Activated CD8-positive, alpha-beta T cell treated with anti-CD3 and anti-CD28 coated beads for 36 hours (primary cell): ENCODE results near the gene PRR15L. TPM values are rescaled to one million over a fixed set of nuclear protein-coding genes. Genes with fewer than 3 reads are reported as not detected.

Source experiments
- ATAC-seq: fragments of 200-7000 bp; cut with Tn5 transposase; one replicate; pipeline ENCODE4 v1.10.0; 2021; ENCODE audit warnings: mild to moderate bottlenecking, moderate library complexity
- CTCF ChIA-PET: fragments of 350-600 bp; sonication (Branson Sonifier 250); formaldehyde crosslinking; loops from one replicate; lab custom pipeline; 2021; ENCODE audit warnings: antibody characterized with exemption; lab: Charles Lee
- POLR2A ChIA-PET: fragments of 350-600 bp; sonication (Branson Sonifier 250); formaldehyde crosslinking; loops from one replicate; lab custom pipeline; 2021; ENCODE audit warnings: antibody characterized with exemption; lab: Charles Lee
- DNase-seq: peaks from one replicate; pipeline ENCODE4 v3.0.0-alpha.2; 2020
- H3K27ac Mint-ChIP-seq: one replicate; pipeline ENCODE4 v1.8.0; 2021; ENCODE audit warnings: mild to moderate bottlenecking, mixed read lengths
- H3K27me3 Mint-ChIP-seq: one replicate; pipeline ENCODE4 v1.8.0; 2021; ENCODE audit warnings: mixed read lengths
- H3K36me3 Mint-ChIP-seq: one replicate; pipeline ENCODE4 v1.8.0; 2021; ENCODE audit warnings: low read depth, mixed read lengths
- H3K4me1 Mint-ChIP-seq: one replicate; pipeline ENCODE4 v1.8.0; 2021; ENCODE audit warnings: low read depth, mixed read lengths
- H3K4me3 Mint-ChIP-seq: one replicate; pipeline ENCODE4 v1.8.0; 2021; ENCODE audit warnings: mild to moderate bottlenecking, moderate library complexity, mixed read lengths
- H3K9me3 Mint-ChIP-seq: one replicate; pipeline ENCODE4 v1.8.0; 2021; ENCODE audit warnings: mixed read lengths
- intact Hi-C: fragments of 100-400 bp; cut with micrococcal nuclease; formaldehyde crosslinking; loops from one replicate; pipeline ENCODE4 v1.10.0; 2022
- total RNA-seq, 2 experiments: library from RNA; stranded (reverse); gene quantifications; one replicate each; pipeline ENCODE4 v1.2.3, GENCODE V29; 2021
- TF ChIP-seq, protein P1 (sequence below): fragments of 200-600 bp; IDR thresholded peaks from one replicate; pipeline ENCODE4 v1.8.0; 2022; ENCODE audit warnings: antibody characterized with exemption, mild to moderate bottlenecking

Gene PRR15L
- total RNA-seq, 2 experiments from 2014 or later, result not detected

- no peak overlapping the region for H3K4me3 Mint-ChIP-seq
- POLR2A ChIA-PET, result interaction anchor here (1.3 kb wide), 1 partner anchor 22 kb away, joined by 5 read pairs; no protein-coding TSS in a partner anchor
- CTCF ChIA-PET, result interaction anchor here (0.8 to 1.4 kb wide), 2 partner anchors 11 to 14 kb away, joined by 3 read pairs; no protein-coding TSS in a partner anchor
- TF ChIP-seq, protein P1, sequence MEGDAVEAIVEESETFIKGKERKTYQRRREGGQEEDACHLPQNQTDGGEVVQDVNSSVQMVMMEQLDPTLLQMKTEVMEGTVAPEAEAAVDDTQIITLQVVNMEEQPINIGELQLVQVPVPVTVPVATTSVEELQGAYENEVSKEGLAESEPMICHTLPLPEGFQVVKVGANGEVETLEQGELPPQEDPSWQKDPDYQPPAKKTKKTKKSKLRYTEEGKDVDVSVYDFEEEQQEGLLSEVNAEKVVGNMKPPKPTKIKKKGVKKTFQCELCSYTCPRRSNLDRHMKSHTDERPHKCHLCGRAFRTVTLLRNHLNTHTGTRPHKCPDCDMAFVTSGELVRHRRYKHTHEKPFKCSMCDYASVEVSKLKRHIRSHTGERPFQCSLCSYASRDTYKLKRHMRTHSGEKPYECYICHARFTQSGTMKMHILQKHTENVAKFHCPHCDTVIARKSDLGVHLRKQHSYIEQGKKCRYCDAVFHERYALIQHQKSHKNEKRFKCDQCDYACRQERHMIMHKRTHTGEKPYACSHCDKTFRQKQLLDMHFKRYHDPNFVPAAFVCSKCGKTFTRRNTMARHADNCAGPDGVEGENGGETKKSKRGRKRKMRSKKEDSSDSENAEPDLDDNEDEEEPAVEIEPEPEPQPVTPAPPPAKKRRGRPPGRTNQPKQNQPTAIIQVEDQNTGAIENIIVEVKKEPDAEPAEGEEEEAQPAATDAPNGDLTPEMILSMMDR, result no peak
- no peak for ATAC-seq
- intact Hi-C loops, result no loop called here
- no peak for DNase-seq
- H3K27me3 Mint-ChIP-seq, result peaks cover 2% of the 10 kb centered on the region
- H3K27ac Mint-ChIP-seq, result no peak overlapping the region
- no peaks in the 10 kb centered on the region for H3K9me3 Mint-ChIP-seq
- H3K4me1 Mint-ChIP-seq, result no peaks in the 10 kb centered on the region
- H3K36me3 Mint-ChIP-seq, result no peaks in the 10 kb centered on the region
Observed at GRCh38 chr17:47993964-47994363, 36.3 kb upstream of the PRR15L start.

DNA sequence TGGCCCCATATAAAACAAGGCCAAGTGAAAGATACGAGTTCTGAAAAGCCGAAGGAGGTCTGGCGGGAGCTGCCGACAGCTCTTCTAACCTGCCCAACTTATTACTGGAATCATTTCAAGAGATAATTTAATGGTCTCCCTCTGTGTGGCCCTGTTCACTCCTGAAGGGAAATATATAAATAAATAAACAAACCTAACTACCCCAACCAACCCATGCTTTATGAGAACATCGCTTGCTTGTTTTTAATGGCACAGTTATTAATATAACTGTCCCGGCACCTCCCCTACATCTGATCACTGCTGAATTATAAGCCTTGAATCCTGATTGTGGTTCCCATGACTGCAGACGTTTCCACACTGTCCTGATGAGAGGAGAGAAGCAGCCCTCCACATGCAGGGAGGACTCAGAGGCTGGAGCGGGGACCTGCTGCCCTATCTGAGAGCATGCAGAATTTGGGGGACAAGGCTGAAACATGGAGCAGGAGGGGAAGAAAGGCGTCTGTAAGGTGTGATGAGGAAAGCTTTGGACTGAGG, 35.4 kb upstream of the PRR15L start:
- ATAC-seq (no peak), DNase-seq (no peak)
- Mint-ChIP-seq H3K27ac (no peak overlapping the region), H3K36me3 (no peaks in the 10 kb centered on the region), H3K27me3 (peaks cover 2% of the 10 kb centered on the region), H3K4me3 (no peak overlapping the region), H3K9me3 (no peaks in the 10 kb centered on the region), H3K4me1 (no peaks in the 10 kb centered on the region)
- ChIA-PET POLR2A (no interaction called here), CTCF (interaction anchor here (0.9 to 1.4 kb wide), 2 partner anchors 10 to 25 kb away, joined by 3 read pairs; no protein-coding TSS in a partner anchor)
- TF ChIP-seq, protein P1, result no peak
- intact Hi-C loops, result no loop called here

- ChIA-PET CTCF (no interaction called here), POLR2A (no interaction called here)
- intact Hi-C loops, result no loop called here
- no peak for ATAC-seq
- no peak for DNase-seq
- Mint-ChIP-seq H3K27ac (no peak overlapping the region), H3K4me3 (no peak overlapping the region), H3K4me1 (no peaks in the 10 kb centered on the region), H3K36me3 (no peaks in the 10 kb centered on the region), H3K9me3 (no peaks in the 10 kb centered on the region), H3K27me3 (peaks cover 2% of the 10 kb centered on the region)
- TF ChIP-seq, protein P1, result no peak
Observed at GRCh38 chr17:47992216-47992615, 34.5 kb upstream of the PRR15L start.

- H3K27me3 Mint-ChIP-seq, result no peaks in the 10 kb centered on the region
- H3K4me3 Mint-ChIP-seq, result no peak overlapping the region
- DNase-seq, result no peak
- TF ChIP-seq, protein P1, result no peak
- H3K4me1 Mint-ChIP-seq, result no peaks in the 10 kb centered on the region
- intact Hi-C loops, result no loop called here
- no peak overlapping the region for H3K27ac Mint-ChIP-seq
- H3K9me3 Mint-ChIP-seq, result no peaks in the 10 kb centered on the region
- ATAC-seq, result no peak
- CTCF ChIA-PET, result interaction anchor here (1.2 kb wide), 1 partner anchor 45 kb away, joined by 4 read pairs; no protein-coding TSS in a partner anchor
- no peaks in the 10 kb centered on the region for H3K36me3 Mint-ChIP-seq
- POLR2A ChIA-PET, result interaction anchor here (0.7 kb wide), 1 partner anchor 82 kb away, joined by 3 read pairs; no protein-coding TSS in a partner anchor
Observed at GRCh38 chr17:47990962-47991731, 33.5 kb upstream of the PRR15L start.

DNA sequence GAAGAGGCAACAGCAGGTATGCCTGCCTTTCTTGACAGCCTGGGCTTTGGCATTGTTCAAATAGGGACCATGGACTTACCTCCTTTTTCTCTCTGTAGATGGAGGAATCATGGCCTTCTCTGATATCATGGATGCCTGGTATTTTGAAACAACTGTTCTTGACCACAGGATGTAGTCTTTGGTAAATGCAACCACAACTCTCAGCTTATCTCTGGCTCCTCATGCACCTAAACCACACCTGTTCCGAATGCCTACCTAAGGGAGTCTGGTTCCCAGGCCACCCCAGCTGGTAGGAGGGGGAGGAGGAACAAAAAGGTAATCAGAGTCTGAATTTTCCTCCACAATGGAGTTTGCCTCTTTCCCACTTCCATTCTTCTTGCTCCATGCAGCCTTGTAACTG, 32.0 kb upstream of the PRR15L start:
- CTCF ChIA-PET, result interaction anchor here (3.2 to 4.4 kb wide), 2 partner anchors 11 to 19 kb away, joined by 12 to 19 read pairs; partner anchors contain the start of gene CDK5RAP3
- intact Hi-C loops, result no loop called here
- no peak overlapping the region for H3K4me3 Mint-ChIP-seq
- no peaks in the 10 kb centered on the region for H3K27me3 Mint-ChIP-seq
- no peaks in the 10 kb centered on the region for H3K4me1 Mint-ChIP-seq
- ATAC-seq (no peak), DNase-seq (no peak)
- H3K9me3 Mint-ChIP-seq, result no peaks in the 10 kb centered on the region
- TF ChIP-seq, protein P1, result no peak
- H3K27ac Mint-ChIP-seq, result no peak overlapping the region
- H3K36me3 Mint-ChIP-seq, result peaks cover 2% of the 10 kb centered on the region
- POLR2A ChIA-PET, result interaction anchor here (0.6 to 0.9 kb wide), 2 partner anchors 20 to 24 kb away, joined by 3 read pairs; no protein-coding TSS in a partner anchor
